Osteocyte (in vitro differentiated cells): ENCODE measurements around the gene PHF1. TPM values are rescaled to one million over a fixed set of nuclear protein-coding genes. Genes with fewer than 3 reads are reported as not detected.

Experiments used
- DNase-seq: peaks from one replicate; pipeline ENCODE4 v3.0.0; 2021; ENCODE audit warnings: mixed read lengths; ENCODE audit not compliant: unreplicated experiment; ENCODE audit errors: extremely low spot score
- H3K27ac Mint-ChIP-seq: one replicate; pipeline ENCODE4 v1.8.0; 2021; ENCODE audit warnings: mild to moderate bottlenecking, mixed read lengths; ENCODE audit not compliant: unreplicated experiment
- H3K27me3 Mint-ChIP-seq: one replicate; pipeline ENCODE4 v1.8.0; 2021; ENCODE audit warnings: mixed read lengths; ENCODE audit not compliant: unreplicated experiment
- H3K36me3 Mint-ChIP-seq: one replicate; pipeline ENCODE4 v1.8.0; 2021; ENCODE audit warnings: mixed read lengths; ENCODE audit not compliant: unreplicated experiment
- H3K4me1 Mint-ChIP-seq: one replicate; pipeline ENCODE4 v1.8.0; 2021; ENCODE audit warnings: mixed read lengths; ENCODE audit not compliant: unreplicated experiment
- H3K4me3 Mint-ChIP-seq: one replicate; pipeline ENCODE4 v1.8.0; 2021; ENCODE audit warnings: mild to moderate bottlenecking, moderate library complexity, mixed read lengths; ENCODE audit not compliant: unreplicated experiment
- H3K9me3 Mint-ChIP-seq: one replicate; pipeline ENCODE4 v1.8.0; 2021; ENCODE audit warnings: mixed read lengths; ENCODE audit not compliant: unreplicated experiment
- CTCF ChIP-seq: fragments of 200-600 bp; sonication (generic); IDR thresholded peaks from 2 replicates; pipeline ENCODE4 v1.5.0; 2021; ENCODE audit warnings: antibody characterized with exemption, mild to moderate bottlenecking, moderate library complexity
- total RNA-seq: library from RNA; stranded (reverse); gene quantifications from 2 replicates; pipeline ENCODE4 v1.2.1, GENCODE V29; 2021

Gene PHF1
- total RNA-seq, 1 donor from 2014 or later: 53.5 TPM

GRCh38 chr6:33433544-33434191, 22.9 kb downstream of the PHF1 start:
- peaks cover 31% of the 10 kb centered on the region for H3K36me3 Mint-ChIP-seq
- H3K4me1 Mint-ChIP-seq: peaks cover 42% of the 10 kb centered on the region
- TF ChIP-seq CTCF: no peak
- H3K27ac Mint-ChIP-seq: no peak overlapping the region
- no peaks in the 10 kb centered on the region for H3K9me3 Mint-ChIP-seq
- no peaks in the 10 kb centered on the region for H3K27me3 Mint-ChIP-seq
- no peak overlapping the region for H3K4me3 Mint-ChIP-seq
- DNase-seq: no peak

GRCh38 chr6:33434961-33435360, 24.1 kb downstream of the PHF1 start:
- no peaks in the 10 kb centered on the region for H3K27me3 Mint-ChIP-seq
- H3K9me3 Mint-ChIP-seq: no peaks in the 10 kb centered on the region
- H3K27ac Mint-ChIP-seq: no peak overlapping the region

GRCh38 chr6:33437666-33438065, 26.9 kb downstream of the PHF1 start:
- Mint-ChIP-seq H3K9me3 (no peaks in the 10 kb centered on the region), H3K36me3 (peaks cover 45% of the 10 kb centered on the region), H3K4me3 (no peak overlapping the region), H3K4me1 (peaks cover 10% of the 10 kb centered on the region), H3K27ac (no peak overlapping the region), H3K27me3 (no peaks in the 10 kb centered on the region)
- TF ChIP-seq CTCF: no peak
- DNase-seq: no peak

More at GRCh38 chr6:33434961-33435360, 24.1 kb downstream of the PHF1 start:
- TF ChIP-seq CTCF: no peak
- Mint-ChIP-seq H3K36me3 (peaks cover 34% of the 10 kb centered on the region), H3K4me1 (peaks cover 31% of the 10 kb centered on the region), H3K4me3 (no peak overlapping the region)
- DNase-seq: no peak

- no peak for TF ChIP-seq CTCF
- no peaks in the 10 kb centered on the region for H3K9me3 Mint-ChIP-seq
- no peak for DNase-seq
These were observed 28.3 kb downstream of the PHF1 start for GRCh38 chr6:33438978-33439594.

GRCh38 chr6:33439956-33440648, 29.3 kb downstream of the PHF1 start:
- no peak for TF ChIP-seq CTCF
- no peak for DNase-seq

More at GRCh38 chr6:33438978-33439594, 28.3 kb downstream of the PHF1 start:
- Mint-ChIP-seq H3K36me3 (peaks cover 44% of the 10 kb centered on the region), H3K27me3 (no peaks in the 10 kb centered on the region), H3K27ac (no peak overlapping the region), H3K4me1 (no peaks in the 10 kb centered on the region), H3K4me3 (no peak overlapping the region)

More at GRCh38 chr6:33439956-33440648, 29.3 kb downstream of the PHF1 start:
- Mint-ChIP-seq H3K9me3 (no peaks in the 10 kb centered on the region), H3K27ac (no peak overlapping the region), H3K27me3 (no peaks in the 10 kb centered on the region), H3K36me3 (peaks cover 41% of the 10 kb centered on the region), H3K4me3 (no peak overlapping the region), H3K4me1 (no peaks in the 10 kb centered on the region)
